Left lung (tissue), 10 donors: ENCODE measurements around the gene RBM19. TPM values are rescaled to one million over a fixed set of nuclear protein-coding genes. Genes with fewer than 3 reads are reported as not detected.

Experiments
- ATAC-seq: fragments of 200-7000 bp; cut with Tn5 transposase; one replicate; pipeline ENCODE4 v1.9.1; 2020; ENCODE audit warnings: moderate library complexity
- DNase-seq, 4 donors: peaks; one replicate each; pipeline ENCODE4 v3.0.0-alpha.2; 2013 to 2020
- H3K27ac ChIP-seq, 2 donors: fragments of 200-600 bp; sonication (generic) in 1 of 2; one replicate each; pipeline versions ENCODE4 v1.5.0 to v1.8.0; 2020 to 2021
- H3K27me3 ChIP-seq, 2 donors: fragments of 200-600 bp; sonication (generic) in 1 of 2; one replicate each; pipeline versions ENCODE4 v1.5.0 to v1.8.0; 2020 to 2021
- H3K36me3 ChIP-seq, 2 donors: fragments of 200-600 bp; sonication (generic) in 1 of 2; one replicate each; pipeline versions ENCODE4 v1.5.0 to v1.8.0; 2020 to 2021
- H3K4me1 ChIP-seq, 2 donors: fragments of 200-600 bp; one replicate each; pipeline ENCODE4 v1.8.0; 2021
- H3K4me3 ChIP-seq, 2 donors: fragments of 200-600 bp; sonication (generic) in 1 of 2; one replicate each; pipeline versions ENCODE4 v1.5.0 to v1.8.0; 2020 to 2021; ENCODE audit warnings: mild to moderate bottlenecking in 1 of 2
- H3K9me3 ChIP-seq, 2 donors: fragments of 200-600 bp; sonication (generic) in 1 of 2; one replicate each; pipeline versions ENCODE4 v1.5.0 to v1.8.0; 2020 to 2021
- CTCF ChIP-seq, 2 donors: fragments of 200-600 bp; sonication (generic) in 1 of 2; IDR thresholded peaks; one replicate each; pipeline versions ENCODE4 v1.5.0 to v1.8.0; 2021; ENCODE audit warnings: antibody characterized with exemption in 2 of 2
- intact Hi-C, 2 donors: fragments of 100-400 bp; cut with DNase I; formaldehyde crosslinking; loops; one replicate each; pipeline versions ENCODE4 v1.11.2 to v1.14.2; 2022
- polyA plus RNA-seq, 6 donors: library from polyadenylated mRNA; unstranded; fragments of 120-200 nt; gene quantifications; one replicate each; pipeline ENCODE4 v1.2.1, GENCODE V29; 2013; ENCODE audit not compliant: insufficient read length in 6 of 6
- total RNA-seq, 2 donors: library from RNA; stranded (reverse); fragmentation: NEBNext Ultra II Directional; extraction: Animal tissue kit (Norgen Biotek cat#: 25700); gene quantifications; one replicate each; pipeline ENCODE4 v1.2.1, GENCODE V29; 2021
- donor health status: DM: no; HTN: yes; CAD: no.
- donor health status: DM: no; HTN: no; CAD: no.

RBM19 gene
- total and polyA plus RNA-seq, 8 donors, result 21.5 to 33.4 (median 31.2) TPM

DNA sequence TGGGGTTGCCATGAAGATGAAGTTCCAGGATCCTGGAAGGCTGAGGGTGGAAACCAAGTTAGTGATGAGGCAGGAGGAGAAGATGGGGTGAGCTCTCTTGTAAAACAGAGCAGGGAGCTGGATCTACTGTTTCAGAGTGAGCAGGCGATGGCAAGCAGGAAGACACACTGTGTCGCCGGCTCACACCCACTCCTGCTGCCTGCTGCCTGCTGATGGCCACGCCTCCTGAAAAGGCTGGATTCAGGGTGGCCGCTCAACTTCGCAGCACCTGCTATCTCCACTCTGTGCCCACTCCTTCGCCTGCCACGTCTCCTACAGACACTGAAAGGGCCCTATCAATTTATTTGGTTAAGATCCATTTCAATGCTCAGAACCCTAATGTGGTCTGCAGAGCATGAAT, 96.1 kb downstream of the RBM19 start:
- ATAC-seq (no peak), DNase-seq (no peak)
- Histone ChIP-seq H3K9me3 (no peaks in the 10 kb centered on the region), H3K4me1 (no peaks in the 10 kb centered on the region), H3K27ac (no peak overlapping the region), H3K4me3 (no peak overlapping the region), H3K27me3 (no peaks in the 10 kb centered on the region), H3K36me3 (peaks cover 0 to 15% of the 10 kb centered on the region in 2 donors)
- no peak for TF ChIP-seq CTCF (IDR thresholded peaks at IDR 0.05)
- intact Hi-C loops, result no loop called here

DNA sequence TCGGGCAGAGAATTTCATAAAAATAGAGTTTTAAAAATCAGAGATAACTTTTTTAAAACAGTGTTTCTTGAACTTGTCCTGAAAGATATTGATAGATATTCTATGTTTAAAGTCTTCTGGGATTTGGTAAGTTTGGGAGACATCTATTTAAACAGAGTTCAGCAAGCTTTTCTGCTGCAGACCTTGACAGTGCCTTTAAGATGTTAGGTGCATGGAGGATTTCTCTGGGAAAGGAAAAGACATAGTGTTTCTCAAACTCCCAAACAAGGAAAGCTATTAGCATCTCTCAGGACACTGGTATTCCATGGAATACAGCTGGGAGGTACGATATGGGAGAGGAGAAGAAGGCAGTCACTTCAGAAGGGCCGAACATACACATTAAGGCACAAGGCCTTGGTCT, 97.8 kb downstream of the RBM19 start:
- ATAC-seq (no peak), DNase-seq (no peak)
- no peaks in the 10 kb centered on the region for H3K27me3 ChIP-seq
- TF ChIP-seq CTCF (IDR thresholded peaks at IDR 0.05), result no peak
- peaks cover 0 to 5% of the 10 kb centered on the region in 2 donors for H3K36me3 ChIP-seq
- H3K4me1 ChIP-seq, result peaks cover 0 to 3% of the 10 kb centered on the region in 2 donors
- intact Hi-C loops, result no loop called here
- H3K27ac ChIP-seq, result no peak overlapping the region
- no peaks in the 10 kb centered on the region for H3K9me3 ChIP-seq
- H3K4me3 ChIP-seq, result no peak overlapping the region

GRCh38 chr12:113867258-113867657, 98.9 kb downstream of the RBM19 start:
- no peak for TF ChIP-seq CTCF (IDR thresholded peaks at IDR 0.05)
- DNase-seq, result no peak
- H3K27ac ChIP-seq, result no peak overlapping the region
- intact Hi-C loops, result no loop called here
- ATAC-seq, result no peak
- H3K27me3 ChIP-seq, result no peaks in the 10 kb centered on the region
- H3K4me1 ChIP-seq, result peaks cover 0 to 6% of the 10 kb centered on the region in 2 donors
- H3K9me3 ChIP-seq, result no peaks in the 10 kb centered on the region
- peaks cover 0 to 5% of the 10 kb centered on the region in 2 donors for H3K36me3 ChIP-seq
- no peak overlapping the region for H3K4me3 ChIP-seq

GRCh38 chr12:113866496-113866895, 99.6 kb downstream of the RBM19 start:
- DNase-seq, result no peak
- H3K4me1 ChIP-seq, result peaks cover 0 to 6% of the 10 kb centered on the region in 2 donors
- no peak for ATAC-seq
- intact Hi-C loops, result no loop called here
- TF ChIP-seq CTCF (IDR thresholded peaks at IDR 0.05), result no peak
- no peak overlapping the region for H3K27ac ChIP-seq
- no peak overlapping the region for H3K4me3 ChIP-seq
- no peaks in the 10 kb centered on the region for H3K9me3 ChIP-seq
- no peaks in the 10 kb centered on the region for H3K27me3 ChIP-seq
- H3K36me3 ChIP-seq, result peaks cover 0 to 5% of the 10 kb centered on the region in 2 donors

DNA sequence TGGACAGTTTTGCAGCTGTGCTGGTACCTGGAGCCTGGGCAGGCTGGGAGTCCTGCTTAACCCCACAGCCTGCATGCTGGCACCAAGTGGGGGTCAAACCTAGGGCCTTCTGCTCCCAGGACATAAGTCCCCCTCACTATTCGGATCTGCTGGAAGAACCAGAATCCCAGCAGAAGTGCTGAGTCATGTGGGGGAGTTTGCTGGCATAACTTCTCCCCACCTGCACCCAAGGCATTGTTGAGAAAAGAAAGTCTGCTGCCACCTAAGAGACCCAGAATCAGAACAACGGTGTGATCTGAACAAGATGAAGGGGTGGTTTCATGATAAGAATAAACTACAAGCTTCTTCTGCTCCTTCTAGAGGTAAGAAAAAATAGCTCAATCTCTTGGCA, 102.7 kb downstream of the RBM19 start:
- Histone ChIP-seq H3K27ac (no peak overlapping the region), H3K36me3 (peaks cover 0 to 7% of the 10 kb centered on the region in 2 donors), H3K4me3 (no peak overlapping the region), H3K4me1 (peaks cover 0 to 6% of the 10 kb centered on the region in 2 donors), H3K9me3 (no peaks in the 10 kb centered on the region), H3K27me3 (no peaks in the 10 kb centered on the region)
- intact Hi-C loops, result no loop called here
- DNase-seq, result no peak
- no peak for TF ChIP-seq CTCF (IDR thresholded peaks at IDR 0.05)
- ATAC-seq, result no peak
